ENCODE data around the gene NUCKS1.

NUCKS1 gene

GRCh38 chr1:205770618-205771017 lies 20.6 kb upstream of the NUCKS1 start:
- DNase-seq (ENCODE audit: low read depth in 2 of 2), result no peak

DNA sequence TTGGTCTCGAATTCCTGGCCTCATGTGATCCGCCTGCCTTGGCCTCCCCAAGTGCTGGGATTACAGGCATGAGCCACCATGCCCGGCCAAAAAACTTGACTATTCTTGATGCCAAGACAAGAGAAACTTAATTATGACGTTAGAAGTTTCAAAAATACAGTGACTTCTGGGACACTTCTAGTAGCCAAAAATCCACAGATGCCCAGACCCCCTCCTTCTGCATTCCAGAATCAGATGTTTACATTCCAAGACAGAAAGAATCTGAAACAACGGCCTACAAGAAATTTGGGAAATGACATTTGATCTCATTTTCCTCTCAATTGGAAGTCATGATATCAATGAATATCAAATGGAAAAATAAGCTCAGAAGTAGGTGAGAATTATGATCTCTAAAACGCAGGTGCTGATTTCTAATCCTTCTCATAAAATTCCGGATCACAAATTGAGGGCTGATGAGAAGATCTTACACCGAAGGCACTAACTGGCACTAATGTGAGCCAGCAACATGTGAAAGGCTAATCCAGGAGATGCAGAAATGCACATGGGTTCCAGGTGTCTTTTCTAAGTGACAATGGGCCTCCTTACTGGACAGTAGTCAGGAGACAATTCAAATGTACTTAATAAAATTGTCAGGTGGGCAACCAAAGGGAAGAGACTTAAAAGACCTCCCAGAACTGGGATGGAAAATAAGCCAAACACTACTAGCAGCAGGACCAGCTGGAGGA lies 19.8 kb upstream of the NUCKS1 start:
- DNase-seq (ENCODE audit: low read depth in 2 of 2), result no peak

DNA sequence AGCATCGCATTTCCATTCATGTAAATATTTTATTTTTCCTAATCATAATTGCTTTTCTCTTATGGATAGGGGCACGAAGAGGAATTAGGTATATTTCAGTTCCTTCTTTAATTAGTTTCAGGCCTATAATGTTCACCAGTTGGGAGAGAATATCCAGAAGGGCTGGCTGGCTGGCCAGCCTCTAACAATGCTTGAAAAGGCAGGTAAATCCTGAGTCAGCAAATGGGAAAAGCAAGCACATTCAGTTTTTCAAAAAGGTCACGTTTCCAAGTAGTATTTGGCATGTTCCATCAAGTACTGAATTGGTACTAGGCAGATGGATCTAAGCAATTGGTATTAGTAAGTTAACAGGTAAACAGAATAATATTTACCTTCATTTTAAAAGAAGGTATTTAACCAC lies 17.3 kb upstream of the NUCKS1 start:
- no peak for DNase-seq (ENCODE audit: low read depth in 2 of 2)

- DNase-seq (ENCODE audit: low read depth in 2 of 2), result no peak
Observed at GRCh38 chr1:205766570-205766969, 16.6 kb upstream of the NUCKS1 start.

DNA sequence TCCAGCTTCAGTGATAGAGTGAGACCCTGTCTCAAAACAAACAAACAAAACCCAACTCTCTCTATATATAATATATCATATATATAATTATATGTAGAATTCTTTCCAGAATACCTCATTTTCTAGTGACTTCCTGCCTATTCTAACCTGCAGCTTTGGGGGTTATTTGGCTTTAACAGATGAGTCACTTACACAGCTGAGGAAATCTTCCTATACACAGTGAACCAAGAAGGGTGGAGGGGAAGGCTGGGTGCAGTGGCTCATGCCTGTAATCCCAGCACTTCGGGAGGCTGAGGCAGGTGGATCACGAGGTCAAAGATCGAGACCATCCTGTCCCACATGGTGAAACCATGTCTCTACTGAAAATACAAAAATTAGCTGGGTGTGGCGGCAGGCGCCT lies 16.1 kb upstream of the NUCKS1 start:
- DNase-seq (ENCODE audit: low read depth in 2 of 2), result no peak

DNA sequence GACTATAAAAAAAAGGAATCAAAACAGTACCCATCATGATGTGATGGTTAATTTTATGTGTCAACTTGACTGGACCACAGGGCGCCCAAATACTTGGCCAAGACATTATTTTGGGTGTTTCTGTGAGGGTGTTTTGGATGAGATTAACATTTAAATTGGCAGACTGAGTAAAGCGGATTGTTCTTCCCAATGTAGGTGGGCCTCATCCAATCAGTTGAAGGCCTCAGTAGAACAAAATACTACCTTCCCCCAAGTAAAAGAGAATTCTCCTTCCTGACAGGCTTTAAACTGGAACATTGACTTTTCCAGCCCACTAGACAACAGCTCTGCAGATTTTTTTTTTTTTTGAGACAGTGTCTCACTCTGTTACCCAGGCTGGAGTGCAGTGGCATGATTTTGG lies 14.6 kb upstream of the NUCKS1 start:
- DNase-seq (ENCODE audit: low read depth in 2 of 2), result no peak

- DNase-seq (ENCODE audit: low read depth in 2 of 2), result no peak
Observed at GRCh38 chr1:205763980-205764379, 14.0 kb upstream of the NUCKS1 start.

DNA sequence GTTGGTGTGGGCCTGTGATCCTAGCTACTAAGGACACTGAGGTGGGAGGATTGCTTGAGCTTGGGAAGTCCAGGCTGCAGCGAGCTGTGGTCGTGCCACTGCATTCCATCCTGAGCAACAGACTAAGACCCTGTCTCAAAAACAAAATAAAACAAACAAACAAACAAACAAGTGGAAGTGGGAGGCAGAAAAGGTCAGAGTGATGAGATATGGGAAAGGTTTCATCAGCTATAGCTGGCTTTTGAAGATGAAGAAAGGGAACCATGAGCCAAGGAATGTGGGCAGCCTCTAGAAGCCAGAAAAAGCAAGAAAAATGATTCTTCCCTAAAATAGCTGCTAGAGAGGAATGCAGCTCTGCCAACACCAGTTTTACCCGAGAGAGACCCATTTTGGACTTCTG lies 10.6 kb upstream of the NUCKS1 start:
- no peak for DNase-seq (ENCODE audit: low read depth in 2 of 2)

- no peak for DNase-seq (ENCODE audit: low read depth in 2 of 2)
Observed at GRCh38 chr1:205756552-205756951, 6.6 kb upstream of the NUCKS1 start.

- no peak for DNase-seq (ENCODE audit: low read depth in 2 of 2)
Observed at GRCh38 chr1:205754857-205755256, 4.9 kb upstream of the NUCKS1 start.

DNA sequence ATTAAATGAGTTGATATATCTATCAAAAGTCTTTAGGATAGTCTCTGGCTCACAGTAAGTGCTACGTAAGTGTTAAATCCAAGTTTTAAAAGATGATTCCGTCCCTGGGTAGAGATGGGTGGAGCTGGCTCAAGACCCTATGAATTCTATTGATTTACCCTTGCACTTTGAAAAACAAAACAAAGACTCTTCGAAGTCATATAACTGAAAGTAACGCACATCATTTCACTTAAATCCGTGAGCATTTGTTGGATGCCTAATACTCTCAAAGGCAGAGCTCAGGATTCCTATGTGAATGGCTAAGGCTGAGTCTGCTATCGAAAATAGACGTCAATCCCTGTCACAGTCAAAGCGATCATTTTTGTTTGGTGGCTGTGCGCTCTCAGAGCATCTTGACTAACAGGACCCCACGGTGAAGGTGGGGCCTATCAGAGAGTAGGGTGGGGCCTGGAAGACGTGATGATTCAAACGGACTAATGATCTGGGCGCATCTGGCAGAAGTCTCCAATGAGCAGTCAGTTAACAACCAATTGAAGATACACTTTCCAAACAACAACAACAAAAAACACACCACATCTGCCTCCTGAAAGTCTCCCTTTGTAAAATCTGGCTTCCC lies 1.2 kb upstream of the NUCKS1 start:
- DNase-seq (ENCODE audit: low read depth in 2 of 2), result no peak

- DNase-seq (ENCODE audit: low read depth in 2 of 2), result peak; percentile 86 to 96
Observed at GRCh38 chr1:205749234-205750137, 496 bp downstream of the NUCKS1 start.

- no peak for DNase-seq (ENCODE audit: low read depth in 2 of 2)
Observed at GRCh38 chr1:205748403-205749233, 1.4 kb downstream of the NUCKS1 start.

DNA sequence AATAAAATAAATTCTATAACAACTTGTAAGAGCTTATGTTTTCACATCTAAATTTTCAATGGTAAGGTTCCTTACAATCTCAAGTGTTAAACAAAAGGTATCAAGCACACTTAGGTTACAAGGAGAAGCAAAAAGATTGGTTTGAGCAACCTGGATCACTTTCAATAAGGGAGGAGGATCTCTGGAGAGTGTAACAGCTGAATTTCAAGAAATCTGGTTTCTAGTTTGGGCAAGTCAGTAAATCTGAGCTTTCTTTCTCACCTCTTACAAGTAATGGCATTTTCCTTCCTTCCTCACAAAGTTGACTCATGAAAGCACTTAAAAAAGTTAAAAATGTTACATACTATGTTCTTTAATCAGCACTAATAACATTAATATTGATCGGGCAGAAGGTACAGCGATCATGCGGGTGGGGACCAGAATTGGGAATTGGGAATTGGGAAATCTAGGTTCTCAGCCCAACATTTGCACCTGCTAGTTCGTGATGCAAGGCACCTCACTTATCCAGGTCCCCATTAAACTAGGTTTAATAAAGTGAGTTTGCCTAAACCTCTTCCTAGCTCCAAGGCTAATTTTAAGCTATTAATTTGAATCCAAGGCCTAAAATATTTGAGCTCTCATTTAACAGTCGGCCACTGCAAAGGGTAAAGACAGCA lies 3.1 kb downstream of the NUCKS1 start:
- DNase-seq (ENCODE audit: low read depth in 2 of 2), result no peak

DNA sequence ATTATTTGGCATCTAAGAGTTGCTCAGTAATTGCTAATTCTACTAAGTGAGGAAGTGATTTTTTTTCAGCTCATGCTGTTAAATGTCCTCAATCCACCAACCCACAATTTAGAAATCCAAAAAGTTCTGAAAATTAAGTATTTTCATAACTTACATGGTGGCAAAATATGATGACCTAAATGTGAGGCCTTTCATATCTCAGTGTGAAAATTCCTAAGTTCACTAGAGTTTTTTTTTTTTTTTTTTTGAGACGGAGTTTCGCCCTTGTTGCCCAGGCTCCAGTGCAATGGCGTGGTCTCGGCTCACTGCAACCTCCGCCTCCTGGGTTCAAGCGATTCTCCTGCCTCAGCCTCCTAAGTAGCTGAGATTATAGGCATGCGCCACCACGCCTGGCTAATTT lies 5.6 kb downstream of the NUCKS1 start:
- no peak for DNase-seq (ENCODE audit: low read depth in 2 of 2)

DNA sequence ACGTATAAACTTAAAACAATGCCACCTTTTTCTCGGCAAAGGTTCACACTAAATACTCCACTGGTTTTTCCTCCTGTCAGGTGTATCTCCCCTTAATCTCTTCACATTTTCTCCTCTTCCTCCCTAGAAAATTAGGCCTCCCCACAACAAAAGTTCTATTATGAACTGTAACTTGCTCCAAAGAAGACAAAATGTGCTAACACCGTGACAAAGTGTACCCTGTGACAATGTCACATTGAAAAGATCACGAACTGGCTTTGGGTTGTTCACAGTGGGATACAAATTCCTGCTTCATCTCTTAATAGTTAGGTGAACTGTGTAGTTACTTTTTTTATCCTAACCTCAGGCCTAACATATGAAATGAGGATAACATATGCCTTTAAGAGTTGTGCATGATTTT lies 6.0 kb downstream of the NUCKS1 start:
- DNase-seq (ENCODE audit: low read depth in 2 of 2), result no peak

DNA sequence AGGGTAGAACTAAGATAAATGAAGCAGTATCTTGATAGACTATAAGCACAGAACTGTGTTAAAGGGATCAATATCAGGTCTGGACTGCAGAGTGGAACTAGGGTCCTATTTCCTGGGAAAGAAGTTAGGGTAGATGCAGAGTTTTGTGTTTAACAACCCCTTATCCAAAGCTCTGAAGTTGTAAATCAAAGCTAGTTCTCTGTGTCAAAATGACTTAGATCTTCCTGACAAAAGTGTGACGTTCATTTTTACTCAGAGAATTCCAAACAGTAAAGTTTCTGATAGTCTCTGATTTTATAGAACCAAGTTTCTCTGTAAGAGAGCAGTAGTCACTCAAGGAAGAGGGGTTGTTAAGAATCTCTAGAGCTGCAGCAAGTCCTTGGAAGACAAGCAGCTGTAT lies 8.3 kb downstream of the NUCKS1 start:
- no peak for DNase-seq (ENCODE audit: low read depth in 2 of 2)

- DNase-seq (ENCODE audit: low read depth in 2 of 2), result no peak
Observed at GRCh38 chr1:205739348-205740160, 10.4 kb downstream of the NUCKS1 start.

GRCh38 chr1:205735218-205735617 lies 14.8 kb downstream of the NUCKS1 start:
- no peak for DNase-seq (ENCODE audit: low read depth in 2 of 2)

- DNase-seq (ENCODE audit: low read depth in 2 of 2), result no peak
Observed at GRCh38 chr1:205733438-205734175, 16.4 kb downstream of the NUCKS1 start.

Measured in stimulated activated CD4-positive, alpha-beta T cell treated with anti-CD3 and anti-CD28 coated beads, Interleukin-1b, Interleukin-23, amount 100 ng/mL, for 4 hours (primary cell).